Measurements from ENCODE around the gene GFI1.
"Not testable (repeated sequence)": the region's sequence is repeated elsewhere in the genome, so short reads cannot be mapped to it uniquely, and the experiment has no call there.

GFI1 gene

DNA sequence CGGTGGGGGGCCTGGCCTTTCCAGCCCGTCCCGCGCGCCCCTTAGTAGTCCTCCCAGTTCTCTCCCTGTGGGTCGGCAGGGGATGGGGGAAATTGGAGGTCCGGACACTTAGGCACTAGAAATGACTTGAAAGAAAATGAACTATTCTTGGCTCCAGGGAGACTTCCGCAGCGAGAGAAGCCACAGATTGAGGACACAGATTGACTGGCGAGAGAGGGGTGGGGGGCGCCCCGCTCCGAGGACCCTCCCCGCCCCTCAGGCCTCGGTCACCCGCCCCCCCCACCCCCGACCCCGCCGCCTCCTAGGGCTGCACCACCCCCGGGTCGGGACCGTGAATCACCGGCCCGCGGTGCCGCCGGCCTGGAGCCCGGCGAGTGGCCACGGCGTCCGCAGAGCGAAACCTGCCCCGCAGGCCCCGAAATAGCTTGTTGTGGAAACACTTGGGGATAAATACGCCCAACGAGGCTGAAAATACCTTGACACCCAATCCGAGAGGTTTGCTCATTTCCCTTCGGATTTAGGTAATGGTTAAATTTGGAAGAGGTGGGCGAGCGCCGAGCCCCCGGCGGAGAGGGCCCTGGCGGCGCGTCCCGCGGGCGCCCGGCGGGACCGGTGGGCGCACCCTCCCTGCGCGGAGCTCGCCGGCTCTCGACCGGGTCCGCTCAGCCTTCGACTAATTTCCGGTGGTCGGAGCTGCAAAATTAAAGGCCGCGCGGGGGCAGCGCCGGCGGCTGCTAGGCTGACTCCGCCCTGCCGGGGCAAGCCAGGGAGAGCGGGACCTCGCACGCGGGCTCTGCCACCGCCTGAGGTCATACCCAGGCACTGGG, at the start of gene GFI1:
GFI1 (minus strand) TSS at position 675 of the 827 bp plus-strand sequence. CDS start 3,438 bp downstream, outside the sequence.
- in situ Hi-C loops (cut with MboI; ENCODE audit: low sequenced_read_pairs), result no loop called here

DNA sequence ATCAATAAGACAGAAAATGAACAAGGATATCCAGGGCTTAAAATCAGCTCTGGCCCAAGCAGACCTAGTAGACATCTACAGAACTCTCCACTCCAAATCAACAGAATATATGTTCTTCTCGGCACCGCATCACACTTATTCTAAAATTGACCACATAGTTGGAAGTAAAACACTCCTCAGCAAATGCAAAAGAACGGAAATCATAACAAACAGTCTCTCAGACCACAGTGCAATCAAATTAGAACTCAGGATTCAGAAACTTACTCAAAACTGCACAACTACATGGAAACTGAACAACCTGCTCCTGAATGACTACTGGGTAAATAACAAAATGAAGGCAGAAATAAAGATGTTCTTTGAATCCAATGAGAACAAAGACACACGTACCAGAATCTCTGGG, 45.6 kb upstream of the GFI1 start:
- in situ Hi-C loops (cut with MboI; ENCODE audit: low sequenced_read_pairs), result not testable (repeated sequence)

DNA sequence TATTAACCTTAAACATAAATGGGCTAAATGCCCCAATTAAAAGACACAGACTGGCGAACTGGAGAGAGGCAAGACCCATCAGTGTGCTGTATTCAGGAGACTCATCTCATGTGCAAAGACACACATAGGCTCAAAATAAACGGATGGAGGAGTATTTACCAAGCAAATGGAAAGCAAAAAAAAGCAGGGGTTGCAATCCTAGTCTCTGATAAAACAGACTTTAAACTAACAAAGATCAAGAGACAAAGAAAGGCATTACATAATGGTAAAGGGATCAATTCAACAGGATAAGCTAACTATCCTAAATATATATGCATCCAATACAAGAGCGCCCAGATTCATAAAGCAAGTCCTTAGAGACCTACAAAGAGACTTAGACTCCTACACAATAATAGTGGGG, 45.2 kb upstream of the GFI1 start:
- in situ Hi-C loops (cut with MboI; ENCODE audit: low sequenced_read_pairs), result not testable (repeated sequence)

DNA sequence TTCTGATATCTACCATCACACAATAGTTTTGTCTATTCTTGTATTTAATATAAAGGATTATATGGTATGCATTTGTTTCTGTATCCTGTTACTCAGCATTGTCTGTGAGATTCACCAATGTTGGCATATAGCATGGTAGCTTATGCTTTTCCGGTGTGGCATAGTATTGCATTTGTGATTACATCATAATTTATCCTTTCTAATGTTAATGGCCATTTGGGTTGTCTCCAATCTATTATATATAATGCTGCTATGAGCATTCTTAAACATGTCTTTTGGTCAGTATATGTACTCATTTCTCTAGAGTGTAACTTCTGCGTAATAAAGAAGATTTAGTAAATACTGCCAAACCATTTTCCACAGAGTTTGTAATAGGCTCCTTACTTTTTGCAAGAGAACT, 40.9 kb upstream of the GFI1 start:
- in situ Hi-C loops (cut with MboI; ENCODE audit: low sequenced_read_pairs), result no loop called here

DNA sequence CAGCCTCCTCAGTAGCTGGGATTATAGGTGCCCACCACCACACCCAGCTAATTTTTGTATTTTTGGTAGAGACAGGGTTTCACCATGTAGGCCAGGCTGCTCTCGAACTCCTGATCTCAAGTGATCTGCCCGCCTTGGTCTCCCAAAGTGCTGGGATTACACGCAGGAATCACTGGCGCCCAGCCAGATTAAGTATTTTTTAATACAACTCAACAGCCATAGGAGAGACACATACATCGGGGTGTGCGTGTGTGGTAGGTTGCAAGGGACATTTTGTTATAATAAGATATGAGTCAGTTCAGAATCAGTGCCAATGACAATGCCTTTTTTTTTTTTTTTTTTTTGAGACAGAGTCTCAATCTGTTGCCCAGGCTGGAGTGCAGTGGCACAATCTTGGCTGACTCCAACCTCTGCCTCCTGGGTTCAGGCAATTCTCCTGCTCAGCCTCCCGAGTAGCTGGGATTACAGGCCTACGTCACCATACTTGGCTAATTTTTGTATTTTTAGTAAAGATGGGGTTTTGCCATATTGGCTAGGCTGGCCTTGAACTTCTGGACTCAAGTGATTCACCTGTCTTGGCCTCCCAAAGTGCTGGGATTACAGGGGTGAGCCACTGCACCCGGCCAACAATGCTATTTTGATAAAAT, 38.3 kb upstream of the GFI1 start:
- in situ Hi-C loops (cut with MboI; ENCODE audit: low sequenced_read_pairs), result not testable (repeated sequence)

DNA sequence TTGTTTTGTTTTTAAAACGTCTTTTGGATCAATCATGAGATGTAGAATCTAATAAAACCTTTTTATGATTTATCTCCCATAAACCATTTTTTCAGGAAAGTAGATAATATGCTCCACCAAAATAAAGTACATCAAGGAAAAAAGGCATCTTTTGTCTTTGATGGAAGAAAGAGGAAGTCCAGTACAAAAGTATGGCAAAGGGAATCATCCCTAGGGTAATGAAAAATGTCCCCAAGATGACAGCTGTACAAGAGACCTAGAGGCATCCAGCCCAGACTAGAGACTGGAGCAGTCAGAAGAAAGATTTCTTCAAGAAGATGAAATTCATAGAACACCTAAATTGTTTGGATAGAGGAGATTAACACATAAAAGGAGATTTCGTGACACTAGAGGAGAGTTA, 32.3 kb upstream of the GFI1 start:
- in situ Hi-C loops (cut with MboI; ENCODE audit: low sequenced_read_pairs), result no loop called here

DNA sequence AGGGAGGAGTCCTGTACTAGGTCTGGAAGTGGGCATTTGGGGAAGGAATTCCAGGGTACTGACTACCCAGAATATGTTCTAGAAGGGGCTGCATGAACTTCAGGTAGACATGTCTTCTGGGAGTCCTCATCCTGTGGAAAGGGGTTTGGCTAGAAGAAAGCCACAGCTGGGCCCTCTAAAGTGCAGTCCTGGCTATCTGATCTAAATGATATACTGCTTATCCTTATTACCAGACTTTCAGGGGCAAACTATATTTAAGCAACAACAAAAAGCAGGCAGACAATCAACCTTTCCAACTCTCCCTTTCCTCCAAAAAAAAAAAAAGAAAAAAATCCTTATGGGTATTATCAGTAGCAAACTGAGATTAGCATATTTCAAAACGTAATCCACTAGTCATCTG, 29.8 kb upstream of the GFI1 start:
- in situ Hi-C loops (cut with MboI; ENCODE audit: low sequenced_read_pairs), result no loop called here

DNA sequence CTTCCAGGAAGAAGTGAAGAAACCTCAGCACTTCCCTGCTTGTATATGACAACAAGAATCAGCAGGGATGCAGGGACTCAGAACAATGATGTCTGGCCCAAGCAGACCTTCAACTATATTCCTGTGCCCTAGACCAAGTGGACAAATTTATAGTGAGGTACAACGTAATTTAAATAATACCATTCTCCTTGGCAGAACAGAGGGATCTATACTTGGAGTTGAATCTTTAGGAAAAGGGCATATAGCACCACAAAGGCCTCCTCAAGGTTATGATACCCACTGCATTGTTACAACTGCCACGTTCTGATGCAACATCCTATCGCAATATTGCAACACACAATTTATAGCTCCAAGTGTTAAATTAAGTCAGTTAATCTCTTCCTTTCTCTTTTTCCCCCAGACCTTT, 29.1 kb upstream of the GFI1 start:
- in situ Hi-C loops (cut with MboI; ENCODE audit: low sequenced_read_pairs), result no loop called here

DNA sequence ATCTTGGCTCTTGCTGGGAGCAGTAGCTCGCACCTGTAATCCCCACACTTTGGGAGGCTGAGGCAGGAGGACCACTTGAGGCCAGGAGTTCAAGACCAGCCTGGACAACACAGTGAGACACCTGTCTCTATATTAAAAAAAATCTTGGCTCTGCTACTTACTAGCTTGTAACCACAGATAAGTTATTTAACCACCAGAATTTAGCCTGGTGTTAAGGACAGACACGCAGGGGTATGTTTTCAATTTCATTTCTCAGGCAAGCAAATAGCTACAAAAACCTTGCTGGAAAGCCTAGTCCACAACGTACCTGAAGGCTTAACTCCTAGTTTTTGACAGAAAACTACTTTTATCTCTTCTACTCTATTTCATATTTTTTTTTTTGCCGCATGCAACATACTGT, 24.8 kb upstream of the GFI1 start:
- in situ Hi-C loops (cut with MboI; ENCODE audit: low sequenced_read_pairs), result no loop called here

DNA sequence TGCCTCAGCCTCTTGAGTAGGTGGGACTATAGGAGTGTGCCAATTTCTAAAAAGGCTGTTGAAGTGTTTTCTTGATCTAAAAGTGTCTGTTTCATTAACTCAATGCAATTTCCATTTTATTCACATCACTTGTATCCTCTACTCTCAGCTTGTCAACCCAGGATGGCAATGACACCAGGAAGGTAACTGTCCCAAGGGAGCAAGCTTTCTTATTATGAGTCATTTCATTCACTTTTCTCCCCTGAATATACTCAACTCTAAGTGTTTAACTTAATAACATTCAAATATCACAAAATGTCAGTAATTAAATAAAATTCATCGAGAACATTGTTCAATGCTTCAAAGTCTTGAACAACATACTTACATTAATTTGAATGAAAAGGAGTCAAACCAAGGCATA, 22.9 kb upstream of the GFI1 start:
- in situ Hi-C loops (cut with MboI; ENCODE audit: low sequenced_read_pairs), result no loop called here

DNA sequence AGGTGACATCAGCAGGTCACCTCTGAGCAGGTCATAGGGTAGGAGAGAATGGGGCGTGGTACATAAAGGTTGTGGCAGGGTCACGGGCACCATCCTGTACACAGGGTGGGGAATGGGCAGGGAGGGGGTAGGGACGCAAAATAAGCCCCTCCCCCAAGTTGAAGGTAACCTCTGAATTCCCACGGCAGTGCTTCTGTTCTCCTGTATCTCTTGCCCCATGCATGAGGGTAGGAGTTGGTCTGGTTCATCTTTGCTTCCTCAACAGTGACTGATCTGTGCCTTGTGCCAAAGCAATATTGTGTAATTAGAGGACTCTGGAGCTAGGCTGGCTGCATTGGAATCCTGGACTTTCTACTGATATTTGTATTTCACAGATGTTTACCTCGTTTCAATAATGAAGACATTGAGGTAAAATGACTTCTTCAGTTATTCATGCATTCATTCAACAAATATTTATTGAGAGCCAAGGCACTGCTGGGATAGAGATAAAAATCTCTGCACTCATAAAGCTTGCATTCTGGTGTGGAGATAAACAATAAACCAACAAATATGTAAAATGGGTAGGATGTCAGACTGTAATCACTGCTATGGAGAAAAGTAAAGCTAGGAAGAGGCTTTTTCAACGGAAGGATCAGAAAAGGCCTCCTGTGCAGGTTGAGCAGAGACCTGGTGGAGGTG, 18.4 kb upstream of the GFI1 start:
- in situ Hi-C loops (cut with MboI; ENCODE audit: low sequenced_read_pairs), result no loop called here

DNA sequence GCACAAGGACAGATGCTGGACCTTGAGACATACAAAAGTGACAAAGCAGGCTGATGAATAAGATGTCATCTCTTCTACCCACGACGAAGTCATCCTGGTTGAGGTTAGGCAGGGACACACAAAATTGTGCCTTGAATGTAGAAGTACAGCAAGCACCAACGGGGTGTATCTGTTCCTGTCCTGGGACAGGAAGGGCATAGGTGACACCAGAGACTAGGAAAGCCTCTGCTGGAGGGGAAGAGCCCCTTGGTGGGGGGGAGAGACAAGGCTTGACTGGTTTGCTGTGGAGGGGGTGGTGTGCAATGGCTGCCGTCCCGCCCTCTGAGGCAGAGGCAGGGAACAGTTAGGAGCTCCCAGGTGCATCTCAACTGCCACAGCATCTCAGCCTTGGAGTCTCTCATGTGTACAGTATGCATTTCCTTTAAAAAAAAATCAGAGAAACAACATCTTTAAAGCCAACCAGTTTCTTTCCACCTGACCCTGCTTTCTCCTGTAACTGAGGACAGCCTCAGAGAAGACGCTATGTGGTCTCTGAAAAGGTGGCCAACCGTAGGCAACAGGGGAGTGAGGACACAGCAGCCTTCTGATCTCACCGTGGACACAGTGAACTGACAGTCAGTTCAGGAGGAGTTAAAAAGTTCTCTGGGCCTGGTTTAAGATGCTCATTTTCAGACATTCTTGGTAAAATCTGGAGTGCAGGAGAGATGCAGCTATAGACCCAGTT, 17.7 kb upstream of the GFI1 start:
- in situ Hi-C loops (cut with MboI; ENCODE audit: low sequenced_read_pairs), result no loop called here

DNA sequence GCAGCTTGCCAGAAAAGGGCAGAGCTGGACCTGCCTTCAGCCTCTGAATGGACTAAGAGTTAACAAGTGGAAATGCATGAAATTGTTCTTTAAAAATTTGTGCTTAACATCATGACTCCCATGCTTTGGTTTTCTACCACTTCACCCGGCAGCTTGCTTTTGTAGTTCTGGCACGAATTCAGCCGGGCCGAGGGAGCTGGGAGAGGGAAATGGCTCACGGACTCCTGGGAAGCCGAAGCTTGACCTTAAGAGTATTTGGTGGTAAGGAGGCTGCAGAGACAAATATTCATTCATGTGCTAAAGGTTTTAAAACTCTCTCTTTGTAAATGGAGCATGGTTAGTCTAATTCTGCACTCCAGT, 17.2 kb upstream of the GFI1 start:
- in situ Hi-C loops (cut with MboI; ENCODE audit: low sequenced_read_pairs), result no loop called here

DNA sequence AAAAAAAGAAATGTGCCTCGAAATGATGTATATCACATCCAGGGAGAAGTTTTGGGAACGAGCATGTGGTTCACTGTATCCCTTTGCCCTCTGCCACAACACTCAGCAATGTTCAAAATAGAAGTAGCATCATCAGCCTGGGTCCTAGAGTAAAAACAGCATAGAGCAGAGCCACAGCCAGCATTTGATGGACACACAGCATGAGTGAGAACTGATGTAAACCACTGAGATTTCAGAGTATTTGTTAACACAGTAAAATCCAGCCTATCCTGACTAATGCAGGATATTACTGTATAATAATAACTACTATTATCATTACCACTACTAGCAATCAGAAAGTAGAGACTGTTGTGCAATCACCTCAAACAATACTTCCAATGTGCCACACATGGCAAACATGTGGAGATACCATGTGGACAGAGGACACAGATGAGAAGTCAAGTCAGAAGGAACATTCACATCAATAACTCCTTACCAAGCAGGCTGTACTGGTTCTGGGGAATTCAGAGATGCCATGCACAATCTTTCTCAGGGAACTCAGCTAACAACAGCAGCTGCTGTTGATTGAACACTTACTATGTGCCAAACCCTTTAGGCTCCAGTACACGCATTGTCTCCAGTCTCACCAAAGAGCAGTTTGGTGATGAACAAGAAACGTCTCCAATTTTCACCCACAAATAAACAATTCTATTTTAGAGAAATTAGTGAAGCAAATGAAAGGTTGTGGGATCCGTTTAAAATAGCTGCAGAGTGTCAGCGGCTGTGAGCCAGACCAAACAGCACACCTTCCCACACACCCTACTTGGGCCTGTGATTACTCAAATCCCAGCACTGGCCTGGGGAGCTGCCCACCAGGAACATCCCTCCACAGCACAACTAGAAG, 16.6 kb upstream of the GFI1 start:
- in situ Hi-C loops (cut with MboI; ENCODE audit: low sequenced_read_pairs), result no loop called here

DNA sequence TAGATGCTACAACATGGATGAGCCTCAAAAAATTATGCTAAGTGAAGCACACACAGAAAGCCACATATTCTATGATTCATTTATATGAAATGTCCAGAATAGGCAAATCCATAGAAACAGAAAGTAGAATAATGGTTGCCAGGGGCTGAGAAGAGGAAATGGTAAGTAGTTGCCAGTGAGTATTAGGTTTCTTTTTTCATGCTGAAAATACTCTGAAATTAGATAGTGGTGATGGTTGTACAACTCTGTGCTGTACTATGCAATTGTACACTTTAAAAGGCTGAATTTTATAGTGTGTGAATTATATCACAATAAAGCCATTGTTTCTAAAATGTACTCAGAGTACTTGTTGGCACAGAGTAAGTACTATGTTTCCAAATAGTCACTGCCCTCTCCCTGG, 15.5 kb upstream of the GFI1 start:
- in situ Hi-C loops (cut with MboI; ENCODE audit: low sequenced_read_pairs), result no loop called here

DNA sequence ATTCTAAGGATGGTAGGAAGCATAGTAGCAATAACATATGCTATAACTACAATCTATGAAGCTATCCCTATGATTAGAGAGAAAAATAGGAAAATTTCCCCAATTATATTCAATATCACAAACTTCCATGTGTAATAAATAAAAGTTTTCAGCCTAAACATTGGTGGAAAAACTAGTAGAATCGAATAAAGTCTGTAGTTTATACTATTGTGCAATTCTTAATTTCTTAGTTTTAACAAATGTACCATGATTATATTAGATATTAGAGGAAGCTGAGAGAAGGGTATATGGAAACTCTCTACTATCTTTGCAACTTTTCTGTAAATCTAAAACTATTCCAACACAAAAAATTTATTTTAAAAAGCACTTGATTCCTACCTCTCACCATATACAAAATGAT, 13.8 kb upstream of the GFI1 start:
- in situ Hi-C loops (cut with MboI; ENCODE audit: low sequenced_read_pairs), result no loop called here

DNA sequence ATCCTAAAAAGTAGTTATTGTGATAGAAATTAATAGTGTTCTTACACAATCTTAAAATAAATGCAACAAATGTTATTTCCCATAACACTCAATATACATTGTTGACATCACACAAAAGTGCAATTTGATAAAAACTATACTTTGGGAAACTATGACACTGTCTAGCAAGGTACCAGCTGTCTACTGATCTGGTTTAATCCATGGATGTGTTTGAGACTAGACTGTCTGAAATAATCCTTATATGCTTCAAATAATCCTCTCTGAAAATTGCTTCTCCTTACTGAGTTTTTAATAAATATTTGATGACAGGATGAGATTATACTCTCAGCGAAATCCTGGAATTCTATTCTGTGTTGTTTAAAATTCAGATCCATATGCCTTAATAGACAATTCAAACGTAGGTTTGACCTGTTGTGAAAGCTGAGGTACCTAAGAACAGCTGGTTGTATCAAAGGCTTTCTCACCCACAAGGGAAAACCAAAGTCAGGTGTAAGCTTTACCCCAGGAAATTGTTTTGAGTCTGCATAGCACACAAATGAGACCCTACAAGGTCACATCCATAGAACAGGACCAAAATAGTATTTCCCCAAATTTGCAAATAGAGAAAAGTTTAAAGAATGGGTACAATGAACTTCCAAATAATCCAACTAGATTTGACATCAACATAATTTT, 8.8 kb upstream of the GFI1 start:
- in situ Hi-C loops (cut with MboI; ENCODE audit: low sequenced_read_pairs), result no loop called here

DNA sequence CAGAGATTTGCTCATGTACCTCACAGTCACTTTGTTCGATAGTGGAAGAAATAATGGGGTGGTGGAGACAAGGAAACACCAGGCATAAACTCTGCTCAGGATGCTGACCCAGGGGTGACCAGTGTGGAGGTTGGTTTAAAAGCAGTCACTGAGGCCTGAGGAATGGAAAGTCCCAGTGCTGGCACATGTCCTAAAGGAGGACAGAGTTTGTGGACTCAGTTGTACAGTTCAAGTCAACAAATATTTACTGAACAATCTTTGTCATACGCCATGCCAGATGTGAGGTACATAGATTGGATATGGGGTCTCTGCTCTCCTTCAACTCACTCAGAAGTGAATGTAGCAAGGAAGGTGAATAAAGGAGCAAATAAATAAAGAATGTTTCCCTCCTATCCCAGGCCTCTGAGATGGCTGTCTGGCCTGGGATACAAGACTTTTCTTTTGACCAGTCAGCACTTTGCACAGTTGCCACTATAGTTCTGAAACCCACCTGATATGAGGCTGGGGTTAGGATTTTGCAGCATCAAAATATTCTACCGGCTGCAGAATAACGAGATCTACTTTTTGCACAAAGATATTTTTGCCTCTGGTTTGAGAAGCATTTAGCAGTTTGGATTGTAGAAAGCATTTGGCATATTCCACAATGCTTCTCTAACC, 7.9 kb upstream of the GFI1 start:
- in situ Hi-C loops (cut with MboI; ENCODE audit: low sequenced_read_pairs), result no loop called here

DNA sequence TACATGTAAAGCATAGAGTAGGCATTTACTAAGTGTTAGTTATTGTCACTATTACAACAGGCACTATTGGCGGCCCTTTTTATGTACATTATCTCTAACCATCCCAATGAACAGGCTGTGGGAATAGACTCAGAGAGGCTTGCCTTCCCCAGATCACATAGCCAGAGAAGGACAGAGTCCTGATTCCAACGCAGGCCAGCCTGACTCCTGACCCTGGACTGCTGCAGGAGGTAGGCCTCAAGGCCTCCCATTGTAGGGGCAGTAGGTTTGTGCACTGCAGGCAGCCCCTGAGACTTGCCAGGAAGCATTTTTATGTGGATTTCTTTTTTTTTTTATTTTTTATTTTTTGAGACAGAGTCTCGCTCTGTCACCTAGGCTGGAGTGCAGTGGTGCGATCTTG, 6.4 kb upstream of the GFI1 start:
- in situ Hi-C loops (cut with MboI; ENCODE audit: low sequenced_read_pairs), result no loop called here

Data from HL-60/S4 treated with phorbol 12-myristate 13-acetate at 8.2 ng/mL for 4 days and 3 days (cell line).